ENCODE results near the gene CDH15. TPM values are rescaled to one million over a fixed set of nuclear protein-coding genes. Genes with fewer than 3 reads are reported as not detected.
A peak's percentile ranks its signal among the peaks of the same experiment; 100 is the strongest.

Gene CDH15
- total RNA-seq, 1 experiment from 2014 or later: 3.8 TPM

DNA sequence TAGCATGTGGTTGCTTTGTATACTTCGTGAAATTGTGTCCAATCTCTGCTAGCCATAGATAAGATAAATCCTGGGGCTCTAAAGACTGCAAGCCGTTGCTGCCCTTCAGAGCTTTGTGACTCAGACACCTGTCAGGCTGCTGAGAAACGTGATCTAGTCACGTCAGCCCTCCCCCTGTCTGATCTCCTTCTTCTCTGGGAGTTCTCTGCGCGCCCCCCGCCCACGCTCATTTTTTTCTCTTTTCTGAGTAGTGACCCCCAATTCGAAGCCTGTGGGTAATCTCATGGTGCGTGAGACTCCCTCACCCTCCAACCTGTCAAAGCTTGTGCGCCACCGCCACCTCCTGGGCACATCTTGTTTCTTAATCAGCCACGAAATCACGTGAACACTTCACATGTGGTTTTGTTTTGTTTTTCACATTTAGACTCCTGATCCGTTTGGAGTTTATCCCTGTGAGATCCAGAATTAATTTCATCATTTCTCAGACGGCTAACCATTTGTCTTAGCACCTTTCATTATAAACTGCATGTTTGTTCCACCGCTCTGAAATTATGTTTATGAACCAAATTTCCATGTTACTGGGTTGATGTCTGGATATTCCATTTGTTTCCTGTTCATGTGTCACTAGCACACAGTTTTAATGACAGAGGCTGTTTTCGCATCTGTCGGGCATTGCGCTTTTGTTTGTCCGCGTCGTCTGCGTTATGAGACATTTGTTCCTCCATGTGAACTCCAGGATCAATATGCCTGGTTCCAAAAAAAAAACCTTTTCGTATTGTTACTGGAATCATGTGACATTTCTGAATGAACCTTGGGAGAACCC is 45.0 kb downstream of the CDH15 start (continued):
- TF ChIP-seq, protein P1, sequence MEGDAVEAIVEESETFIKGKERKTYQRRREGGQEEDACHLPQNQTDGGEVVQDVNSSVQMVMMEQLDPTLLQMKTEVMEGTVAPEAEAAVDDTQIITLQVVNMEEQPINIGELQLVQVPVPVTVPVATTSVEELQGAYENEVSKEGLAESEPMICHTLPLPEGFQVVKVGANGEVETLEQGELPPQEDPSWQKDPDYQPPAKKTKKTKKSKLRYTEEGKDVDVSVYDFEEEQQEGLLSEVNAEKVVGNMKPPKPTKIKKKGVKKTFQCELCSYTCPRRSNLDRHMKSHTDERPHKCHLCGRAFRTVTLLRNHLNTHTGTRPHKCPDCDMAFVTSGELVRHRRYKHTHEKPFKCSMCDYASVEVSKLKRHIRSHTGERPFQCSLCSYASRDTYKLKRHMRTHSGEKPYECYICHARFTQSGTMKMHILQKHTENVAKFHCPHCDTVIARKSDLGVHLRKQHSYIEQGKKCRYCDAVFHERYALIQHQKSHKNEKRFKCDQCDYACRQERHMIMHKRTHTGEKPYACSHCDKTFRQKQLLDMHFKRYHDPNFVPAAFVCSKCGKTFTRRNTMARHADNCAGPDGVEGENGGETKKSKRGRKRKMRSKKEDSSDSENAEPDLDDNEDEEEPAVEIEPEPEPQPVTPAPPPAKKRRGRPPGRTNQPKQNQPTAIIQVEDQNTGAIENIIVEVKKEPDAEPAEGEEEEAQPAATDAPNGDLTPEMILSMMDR (IDR thresholded peaks at IDR 0.05 in 2 of 3, conservative IDR thresholded peaks at IDR 0.05 in 1 of 3; ENCODE audit: borderline replicate concordance in 1 of 3, insufficient read depth in 1 of 3, low read depth in 2 of 3, low read length in 2 of 3): peak; percentile 78 to 98 (median 88)
- TF ChIP-seq CEBPB (IDR thresholded peaks at IDR 0.05; ENCODE audit: low read depth) (no peak), ZFX (IDR thresholded peaks at IDR 0.05) (no peak)

DNA sequence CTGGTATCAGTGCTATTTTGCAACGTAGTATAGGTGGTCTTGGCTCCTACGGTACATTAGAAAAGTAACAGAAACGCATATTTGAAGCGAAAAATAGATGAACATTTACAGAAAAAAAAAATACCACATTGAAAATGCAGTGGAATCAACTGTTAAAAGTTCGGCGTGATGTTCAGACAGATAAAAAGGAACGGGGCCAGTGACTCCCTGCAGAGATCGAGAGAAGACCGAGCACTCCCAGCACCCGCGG is 45.5 kb downstream of the CDH15 start:
- DNase-seq (ENCODE audit: low read depth, low spot score): no peak
- ChIA-PET CTCF (interaction anchor here (0.9 to 2.5 kb wide), 4 partner anchors 23 to 480 kb away, joined by 3 to 14 read pairs (median 6); no protein-coding TSS in a partner anchor), RAD21 (ENCODE audit: low non-redundant PET in 1 of 2, low total read pairs in 2 of 2, uncharacterized antibody in 2 of 2, unreplicated experiment in 2 of 2) (no interaction called here), POLR2A (interaction anchor here (0.9 to 2.2 kb wide), 3 partner anchors 24 to 406 kb away, joined by 4 to 10 read pairs (median 4); partner anchors contain the start of gene APRT)
- peak overlapping the region; percentile 88 to 93 for H3K4me3 ChIP-seq (replicated peaks in 1 of 2; ENCODE audit: low read depth in 1 of 2, low read length in 2 of 2)
- peak overlapping the region; percentile 90 for H3K4me2 ChIP-seq (ENCODE audit: low read length)
- no peaks in the 10 kb centered on the region for H3K27me3 ChIP-seq (ENCODE audit: insufficient read depth, low read length)
- intact Hi-C loops (cut with micrococcal nuclease): loop anchor here (2.0 to 5.0 kb wide), 5 partner anchors 46 to 480 kb away; partner anchors contain the start of genes CDH15, GALNS and TRAPPC2L
- H3K36me3 ChIP-seq (ENCODE audit: control insufficient read depth in 1 of 2, insufficient read depth in 2 of 2, low read length in 2 of 2): peaks cover 0 to 4% of the 10 kb centered on the region in 2 experiments; a peak in 1 of 4 replicates
- H3K27ac ChIP-seq (ENCODE audit: low read depth, low read length): peak overlapping the region; percentile 74
- H3K9me2 ChIP-seq (ENCODE audit: insufficient read depth): no peaks in the 10 kb centered on the region
- no peak for ATAC-seq
- H3K79me2 ChIP-seq (ENCODE audit: insufficient read depth, low read length): peaks cover 32% of the 10 kb centered on the region
- H3K4me1 ChIP-seq (ENCODE audit: control insufficient read depth in 1 of 2, insufficient read depth in 2 of 2, low read length in 2 of 2): peaks cover 0 to 16% of the 10 kb centered on the region in 2 experiments; a peak in 3 of 4 replicates
- H3K9ac ChIP-seq (ENCODE audit: low read length): peak overlapping the region; percentile 88
- H4K20me1 ChIP-seq (ENCODE audit: insufficient read depth): no peaks in the 10 kb centered on the region
- H3K9me3 ChIP-seq (ENCODE audit: control insufficient read depth in 1 of 2, insufficient read depth in 1 of 2, low read depth in 1 of 2, low read length in 2 of 2): no peaks in the 10 kb centered on the region
- BruUV-seq (replicated peaks): TSS peak; percentile 87
- peak overlapping the region; percentile 27 for H2AFZ ChIP-seq (ENCODE audit: low read depth, low read length, poor library complexity, severe bottlenecking)
- TF ChIP-seq EGR1 (IDR thresholded peaks at IDR 0.05; ENCODE audit: low read depth): no peak
- TF ChIP-seq, protein P1 (IDR thresholded peaks at IDR 0.05 in 2 of 3, conservative IDR thresholded peaks at IDR 0.05 in 1 of 3; ENCODE audit: borderline replicate concordance in 1 of 3, insufficient read depth in 1 of 3, low read depth in 2 of 3, low read length in 2 of 3): no peak
- TF ChIP-seq POLR2A (IDR thresholded peaks at IDR 0.05; ENCODE audit: borderline replicate concordance, extremely low read depth, insufficient read depth, insufficient read length): no peak
- TF ChIP-seq RAD21 (IDR thresholded peaks at IDR 0.05; ENCODE audit: low read depth): no peak
- TF ChIP-seq FOSL1 (IDR thresholded peaks at IDR 0.05; ENCODE audit: low read depth): no peak
- no peak for TF ChIP-seq EZH2 (IDR thresholded peaks at IDR 0.05)
- TF ChIP-seq SIN3A (IDR thresholded peaks at IDR 0.05; ENCODE audit: low read depth): no peak
- TF ChIP-seq ELF1 (IDR thresholded peaks at IDR 0.05; ENCODE audit: borderline replicate concordance, low read depth): no peak
- TF ChIP-seq EZH2phosphoT487 (IDR thresholded peaks at IDR 0.05; ENCODE audit: borderline replicate concordance): no peak
- TF ChIP-seq CBX3 (IDR thresholded peaks at IDR 0.05; ENCODE audit: low read depth): no peak
- TF ChIP-seq, protein P2, sequence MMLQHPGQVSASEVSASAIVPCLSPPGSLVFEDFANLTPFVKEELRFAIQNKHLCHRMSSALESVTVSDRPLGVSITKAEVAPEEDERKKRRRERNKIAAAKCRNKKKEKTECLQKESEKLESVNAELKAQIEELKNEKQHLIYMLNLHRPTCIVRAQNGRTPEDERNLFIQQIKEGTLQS (IDR thresholded peaks at IDR 0.05): no peak
- TF ChIP-seq ZNF274 (IDR thresholded peaks at IDR 0.05; ENCODE audit: low read depth, low read length): no peak

All from HCT116 (cell line).